Measurements from ENCODE around the gene DUOXA1. TPM values are rescaled to one million over a fixed set of nuclear protein-coding genes. Genes with fewer than 3 reads are reported as not detected.

Gene DUOXA1
- total RNA-seq = 10.6 TPM

DNA sequence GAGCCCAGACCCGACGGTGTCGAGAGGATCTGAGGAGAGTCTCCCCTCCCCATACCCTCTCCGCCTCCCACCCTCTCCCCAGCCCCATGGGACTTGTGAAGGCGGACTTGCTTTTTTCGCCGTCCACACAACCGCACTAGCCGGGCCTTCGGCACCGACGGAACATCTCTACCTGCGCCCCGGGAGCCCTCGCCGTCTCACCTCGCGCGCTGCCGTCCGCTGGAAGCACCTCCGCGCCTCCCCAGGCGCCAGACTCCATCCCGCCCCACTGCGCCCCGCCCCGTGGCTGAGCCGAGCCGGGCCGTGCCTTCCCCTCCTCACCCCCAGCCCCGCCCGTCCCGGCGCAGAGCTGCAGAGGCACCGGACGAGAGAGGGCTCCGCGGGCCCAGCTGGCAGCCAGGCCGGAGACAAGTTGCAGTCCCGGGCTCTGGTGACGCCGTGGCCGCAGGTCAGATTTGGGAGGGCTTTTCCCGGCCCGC is at the start of gene DUOXA1, which contains the start of gene DUOX1:
DUOXA1 (minus strand) TSS at position 229 of the 479 bp plus-strand sequence. CDS start 6,865 bp downstream, outside the sequence.
DUOX1 (plus strand) TSS at position 344 of the 479 bp plus-strand sequence. CDS start 1,973 bp downstream, outside the sequence.
- peak; percentile 49 for DNase-seq (ENCODE audit: low spot score)

- no peak for DNase-seq (ENCODE audit: low spot score)
These were observed 47.6 kb upstream of the DUOXA1 start for GRCh38 chr15:45177285-45177684.

- DNase-seq (ENCODE audit: low spot score) = no peak
These were observed 44.9 kb upstream of the DUOXA1 start for GRCh38 chr15:45174577-45174976.

- no peak for DNase-seq (ENCODE audit: low spot score)
These were observed 44.4 kb upstream of the DUOXA1 start for GRCh38 chr15:45174069-45174468.

GRCh38 chr15:45171912-45172311 is 42.2 kb upstream of the DUOXA1 start:
- no peak for DNase-seq (ENCODE audit: low spot score)

DNA sequence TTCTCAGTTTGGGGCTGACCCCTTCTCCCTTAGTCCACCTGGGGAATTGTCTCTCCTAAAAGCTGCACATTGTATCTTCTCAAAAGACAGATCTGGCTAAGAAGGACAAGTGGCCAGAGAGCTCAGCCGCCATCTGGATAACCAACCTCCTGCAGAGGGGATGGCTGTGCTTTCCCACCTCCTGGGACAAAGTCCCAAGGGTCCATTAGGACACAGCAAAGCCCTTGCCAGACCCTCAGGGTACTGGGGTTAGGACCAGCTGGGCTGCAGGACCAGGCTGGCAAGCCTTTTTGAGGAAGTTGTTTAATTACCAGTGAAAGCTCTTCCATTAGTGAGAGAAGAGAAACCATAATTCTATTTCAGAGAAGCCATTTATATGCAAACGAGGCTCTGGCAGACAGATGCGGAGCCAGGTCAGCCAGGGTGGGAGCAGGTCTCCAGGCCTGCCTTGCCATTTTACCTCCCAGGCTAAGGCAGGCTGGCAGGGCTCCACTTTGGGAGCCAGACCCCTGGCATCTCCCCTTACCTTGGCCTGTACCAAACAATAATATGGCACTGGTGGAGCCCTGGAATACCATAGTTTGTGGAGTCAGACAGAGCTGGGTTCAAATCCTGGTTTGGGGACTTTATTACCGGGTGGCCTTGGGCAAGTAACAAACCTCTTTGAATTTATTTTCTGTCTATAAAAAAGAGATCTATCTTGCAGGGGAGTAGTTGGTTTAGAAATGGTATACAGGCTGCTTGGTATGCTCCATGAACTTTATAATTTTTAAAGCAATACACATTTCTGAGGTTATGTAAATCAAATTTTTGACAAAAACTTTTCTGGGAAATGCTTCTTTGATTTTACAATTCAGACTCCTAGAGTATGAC is 40.2 kb upstream of the DUOXA1 start:
- no peak for DNase-seq (ENCODE audit: low spot score)

GRCh38 chr15:45168751-45169551 is 39.3 kb upstream of the DUOXA1 start:
- no peak for DNase-seq (ENCODE audit: low spot score)

DNA sequence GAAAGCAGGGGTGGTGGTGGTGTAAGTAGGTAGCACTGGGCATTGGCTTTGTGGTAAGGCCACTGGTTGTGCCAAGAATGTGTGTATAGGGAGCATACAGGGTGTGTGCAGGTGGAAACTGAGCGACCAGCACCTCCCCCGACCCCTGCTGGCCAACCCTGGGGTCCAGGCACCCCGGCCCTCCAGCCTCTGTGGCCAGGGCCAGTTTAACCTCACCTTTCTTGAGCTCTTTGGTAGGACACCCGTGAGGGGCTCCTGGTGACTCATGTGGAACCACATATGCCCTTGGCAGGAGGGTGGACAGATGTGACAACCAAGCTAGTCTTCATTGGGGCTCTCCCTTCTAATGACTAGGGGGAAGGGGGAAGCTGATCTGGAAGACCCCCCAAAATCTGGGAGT is 38.6 kb upstream of the DUOXA1 start:
- DNase-seq (ENCODE audit: low spot score) = no peak

DNA sequence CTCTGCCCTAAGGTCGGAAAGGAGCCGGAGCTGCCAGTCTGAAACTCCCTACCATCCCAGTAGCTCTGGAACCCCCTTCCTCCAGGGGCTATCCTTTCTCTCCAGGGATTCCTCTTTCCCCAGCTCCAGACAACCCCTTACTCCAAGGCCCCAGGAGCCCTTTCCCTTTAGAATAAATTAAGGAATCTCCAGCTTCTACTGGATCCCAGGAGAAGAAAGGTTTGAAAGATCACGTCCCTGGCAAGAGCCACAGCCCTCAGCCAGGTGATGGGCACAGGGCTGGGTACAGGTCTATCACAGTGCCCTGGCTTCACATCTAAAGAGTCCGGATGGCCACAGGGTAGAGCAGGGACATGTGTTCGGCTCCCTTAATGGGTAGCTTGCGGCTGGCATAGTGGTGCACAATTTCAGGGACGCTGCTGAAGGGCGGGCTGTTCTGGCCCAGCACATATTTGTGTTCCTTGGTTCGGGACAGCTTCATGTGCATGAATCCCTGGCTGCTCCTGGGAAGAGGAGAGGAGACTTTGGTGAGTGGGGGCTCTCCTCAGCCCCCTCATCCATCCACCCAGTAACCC is 38.0 kb upstream of the DUOXA1 start:
- no peak for DNase-seq (ENCODE audit: low spot score)

DNA sequence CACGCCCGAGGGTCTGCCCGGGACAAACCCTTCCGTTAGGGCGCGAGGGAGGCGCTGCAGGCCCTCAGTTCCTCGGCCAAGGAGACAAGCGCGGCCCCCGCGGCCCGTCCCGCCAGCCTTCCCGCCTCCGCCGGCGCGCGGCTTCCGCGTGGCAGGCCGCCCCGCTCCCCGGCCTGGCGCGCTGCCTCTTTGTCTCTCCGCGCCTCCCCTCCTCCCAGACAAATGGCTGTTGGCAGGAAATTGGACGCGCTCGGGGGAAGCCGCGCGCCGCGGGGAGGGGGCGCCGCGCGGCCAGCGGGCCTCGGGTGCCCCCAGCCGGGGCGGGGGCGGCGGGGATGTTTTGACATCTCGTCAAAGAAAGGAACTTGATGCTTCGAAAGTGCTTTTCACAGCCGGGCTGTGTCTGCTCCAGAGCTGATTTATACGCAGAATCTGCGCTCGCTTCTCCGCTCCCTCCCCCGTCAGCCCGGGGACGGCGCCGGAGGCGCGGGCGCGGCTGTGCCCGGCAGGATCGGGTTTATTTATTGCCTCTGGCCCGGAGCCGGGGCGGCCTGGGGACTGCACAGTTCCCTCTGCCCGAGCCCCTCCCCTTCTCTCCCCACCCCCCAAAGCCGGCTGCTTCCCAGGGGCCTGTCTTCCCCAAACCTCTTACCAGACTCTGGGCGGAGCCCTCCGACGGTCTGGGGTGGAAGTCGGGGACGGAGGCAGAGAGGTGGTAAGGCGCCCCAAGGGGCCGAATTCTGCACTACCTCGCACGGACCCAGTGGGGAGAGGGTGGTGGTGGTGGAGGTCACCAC is 37.4 kb upstream of the DUOXA1 start:
- peak; percentile 82 for DNase-seq (ENCODE audit: low spot score)

GRCh38 chr15:45165536-45165935 is 35.9 kb upstream of the DUOXA1 start:
- DNase-seq (ENCODE audit: low spot score) = no peak

DNA sequence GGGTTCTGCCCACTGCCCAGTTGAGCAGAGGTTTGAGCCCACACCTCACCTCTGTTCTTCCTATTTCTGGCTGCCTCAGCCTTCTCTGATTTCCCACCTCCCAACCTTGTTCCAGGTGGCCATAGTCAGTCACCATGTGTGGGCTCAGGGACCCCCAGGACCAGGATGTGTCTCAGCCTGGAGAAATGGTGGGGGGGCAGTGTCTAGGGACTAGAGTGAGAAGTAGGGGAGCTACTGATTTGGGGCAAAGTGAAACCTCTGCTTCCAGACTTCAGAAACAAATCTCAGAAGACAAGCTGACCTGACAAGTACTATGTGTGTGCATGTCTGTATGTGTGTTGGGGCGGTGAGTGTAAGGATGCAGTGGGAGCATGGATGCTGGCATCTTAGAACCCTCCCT is 35.2 kb upstream of the DUOXA1 start:
- DNase-seq (ENCODE audit: low spot score) = no peak

DNA sequence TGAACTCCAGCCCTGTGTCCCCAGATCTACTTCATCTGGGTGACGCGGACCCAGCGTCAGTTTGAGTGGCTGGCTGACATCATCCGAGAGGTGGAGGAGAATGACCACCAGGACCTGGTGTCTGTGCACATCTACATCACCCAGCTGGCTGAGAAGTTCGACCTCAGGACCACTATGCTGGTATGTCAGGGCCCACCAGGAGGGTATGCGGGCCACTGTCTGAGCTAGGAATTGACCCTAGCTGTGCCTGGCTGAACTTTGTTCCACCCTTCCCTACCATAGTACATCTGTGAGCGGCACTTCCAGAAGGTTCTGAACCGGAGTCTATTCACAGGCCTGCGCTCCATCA is 33.8 kb upstream of the DUOXA1 start:
- no peak for DNase-seq (ENCODE audit: low spot score)

DNA sequence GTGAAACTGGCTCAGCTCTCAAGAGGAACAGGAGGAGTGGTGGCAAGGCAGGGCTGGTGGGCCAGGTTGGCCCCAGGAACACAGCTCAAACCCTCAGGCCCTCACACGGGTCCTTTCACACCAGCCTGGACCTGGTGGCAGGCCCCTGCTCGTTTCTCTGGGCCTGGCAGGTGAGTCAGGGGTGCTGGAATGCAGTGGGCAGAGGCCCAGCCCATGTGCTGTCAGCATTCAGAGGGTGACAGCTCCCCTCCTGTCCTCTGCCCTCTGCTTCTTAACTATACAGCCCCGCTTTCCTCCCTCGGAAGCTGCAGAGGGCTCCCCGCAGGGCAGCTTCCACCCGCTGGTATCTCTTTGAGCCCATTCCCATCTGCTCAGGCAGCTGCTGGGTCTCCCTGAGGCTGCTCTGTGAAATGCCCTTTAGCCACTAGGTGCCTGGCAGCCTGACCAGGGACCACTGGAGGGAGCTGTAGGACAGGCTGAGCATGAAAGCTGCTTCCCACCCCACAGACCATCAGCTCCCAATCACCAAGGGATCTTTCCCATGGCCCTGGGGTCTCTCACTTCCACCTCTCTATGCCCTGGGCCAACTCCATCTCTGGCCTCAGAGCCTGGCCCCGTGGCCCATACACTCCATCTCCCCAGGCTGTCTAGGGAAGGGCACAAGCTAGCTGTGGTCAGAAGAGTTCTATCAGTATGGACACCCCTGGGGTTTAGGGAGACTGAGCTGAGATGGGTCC is 33.3 kb upstream of the DUOXA1 start:
- DNase-seq (ENCODE audit: low spot score) = peak; percentile 74

- DNase-seq (ENCODE audit: low spot score) = no peak
These were observed 32.0 kb upstream of the DUOXA1 start for GRCh38 chr15:45161666-45162065.

- no peak for DNase-seq (ENCODE audit: low spot score)
These were observed 28.3 kb upstream of the DUOXA1 start for GRCh38 chr15:45157974-45158373.

DNA sequence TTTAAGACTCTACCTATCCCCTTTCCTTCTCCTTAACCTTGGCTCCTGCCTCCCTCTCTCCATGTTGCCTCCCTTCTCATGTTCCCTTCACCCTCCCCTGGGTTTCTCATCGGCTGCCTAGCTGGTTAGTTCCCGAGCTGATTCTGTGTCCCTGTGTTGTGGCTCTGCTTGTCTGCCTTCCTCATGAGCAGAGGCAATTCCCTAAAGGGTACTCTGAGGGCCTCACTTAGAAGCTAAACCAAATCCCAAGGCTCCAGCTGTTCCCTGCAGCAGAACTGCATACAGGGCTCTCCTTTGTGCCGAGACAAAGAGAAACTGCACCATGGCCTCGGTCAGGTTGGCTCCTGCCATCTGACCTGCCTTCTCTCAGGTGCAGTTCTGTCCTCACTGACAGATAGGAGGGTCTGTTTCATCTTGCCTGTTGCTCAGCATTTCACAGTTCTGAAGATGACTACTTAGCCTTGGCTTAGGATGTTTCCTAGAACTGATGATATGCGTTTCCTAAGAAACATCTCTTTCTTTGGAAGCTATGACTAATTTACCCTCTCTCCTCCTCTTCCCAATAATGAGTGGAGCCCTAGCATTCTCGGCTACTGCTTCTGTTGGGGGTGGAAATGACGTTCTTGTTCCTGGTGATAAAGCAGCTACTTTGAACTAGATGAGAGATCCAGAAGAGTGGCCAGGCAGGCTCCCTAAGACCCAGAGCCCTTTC is 27.2 kb upstream of the DUOXA1 start:
- DNase-seq (ENCODE audit: low spot score) = no peak

DNA sequence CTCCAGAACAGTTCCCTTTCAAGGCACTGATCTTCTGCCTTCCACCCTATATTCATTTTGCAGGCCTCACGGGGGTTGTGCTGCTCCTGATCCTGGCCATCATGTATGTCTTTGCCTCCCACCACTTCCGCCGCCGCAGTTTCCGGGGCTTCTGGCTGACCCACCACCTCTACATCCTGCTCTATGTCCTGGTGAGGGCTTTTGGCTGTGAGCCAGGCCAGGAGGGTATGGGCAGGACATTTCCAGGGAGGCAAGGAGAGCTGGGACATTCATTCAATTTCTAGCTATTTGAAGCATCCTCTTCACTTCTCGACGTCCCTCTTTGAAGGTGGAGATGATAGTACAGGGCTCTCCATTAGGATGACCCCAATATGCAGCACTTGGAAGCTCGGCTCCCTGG is 26.1 kb upstream of the DUOXA1 start:
- no peak for DNase-seq (ENCODE audit: low spot score)

- no peak for DNase-seq (ENCODE audit: low spot score)
These were observed 22.5 kb upstream of the DUOXA1 start for GRCh38 chr15:45151998-45152828.

Measured in mucosa of gallbladder (tissue), 1 donor.